NAMALWA (cell line): ENCODE results near the gene RAB44.

Experiments used
- DNase-seq: peaks from one replicate; pipeline ENCODE4 v3.0.0-alpha.2; 2015; ENCODE audit warnings: low spot score

The RAB44 gene

GRCh38 chr6:36669002-36669401 is 28.6 kb upstream of the RAB44 start:
- DNase-seq = no peak

GRCh38 chr6:36670271-36670670 is 27.4 kb upstream of the RAB44 start:
- no peak for DNase-seq

- no peak for DNase-seq
Observed at GRCh38 chr6:36671687-36672375, 25.8 kb upstream of the RAB44 start.

- DNase-seq = no peak
Observed at GRCh38 chr6:36673882-36674281, 23.7 kb upstream of the RAB44 start.

- no peak for DNase-seq
Observed at GRCh38 chr6:36674942-36675341, 22.7 kb upstream of the RAB44 start.

- no peak for DNase-seq
Observed at GRCh38 chr6:36676141-36677058, 21.2 kb upstream of the RAB44 start.

GRCh38 chr6:36677059-36677749 is 20.4 kb upstream of the RAB44 start:
- no peak for DNase-seq

GRCh38 chr6:36677753-36678487 is 19.7 kb upstream of the RAB44 start:
- no peak for DNase-seq

- DNase-seq = peak; percentile 91
Observed at GRCh38 chr6:36678488-36679042, 19.1 kb upstream of the RAB44 start, which contains the start of gene CDKN1A. Gene CDKN1A, plus strand, starts transcription at chr6:36678714. Its CDS starts 5,388 bp downstream, at chr6:36684102.

GRCh38 chr6:36679043-36679833 is 18.4 kb upstream of the RAB44 start:
- peak; percentile 57 for DNase-seq

- DNase-seq = peak; percentile 91
Observed at GRCh38 chr6:36682328-36683144, 15.1 kb upstream of the RAB44 start.

- no peak for DNase-seq
Observed at GRCh38 chr6:36683145-36683655, 14.4 kb upstream of the RAB44 start.

GRCh38 chr6:36683656-36684446 is 13.8 kb upstream of the RAB44 start:
- DNase-seq = no peak

- DNase-seq = no peak
Observed at GRCh38 chr6:36684447-36684812, 13.2 kb upstream of the RAB44 start.

GRCh38 chr6:36685166-36685924 is 12.3 kb upstream of the RAB44 start:
- no peak for DNase-seq

GRCh38 chr6:36685926-36686667 is 11.5 kb upstream of the RAB44 start:
- no peak for DNase-seq
